ENCODE measurements around the gene KANK2. TPM values are rescaled to one million over a fixed set of nuclear protein-coding genes. Genes with fewer than 3 reads are reported as not detected.

The KANK2 gene
- total and polyA plus RNA-seq, 2 experiments from 2014 or later = 15.9 to 65.4 TPM

GRCh38 chr19:11191273-11191755, 6.0 kb downstream of the KANK2 start:
- Histone ChIP-seq H3K79me2 (replicated peaks; ENCODE audit: insufficient read depth) (no peaks in the 10 kb centered on the region), H3K4me1 (ENCODE audit: insufficient read depth) (peaks cover 8% of the 10 kb centered on the region; the same call in 1 of the 2 replicates), H3K36me3 (ENCODE audit: insufficient read depth) (no peaks in the 10 kb centered on the region; the same call in 1 of the 2 replicates), H4K20me1 (replicated peaks; ENCODE audit: insufficient read depth) (no peaks in the 10 kb centered on the region; the same call in 1 of the 2 replicates), H2AFZ (no peak overlapping the region), H3F3A (replicated peaks; ENCODE audit: low read depth) (0 out of 2 replicates have a peak, but pooled peaks cover 9% of the 10 kb centered on the region), H3K4me2 (no peak overlapping the region), H3K4me3 (no peak overlapping the region), H3K9me2 (ENCODE audit: insufficient read depth) (no peaks in the 10 kb centered on the region), H3K27ac (ENCODE audit: low read depth) (no peak overlapping the region), H3K27me3 (ENCODE audit: insufficient read depth) (no peaks in the 10 kb centered on the region)
- Mint-ChIP-seq H3K36me3 (ENCODE audit: low read depth) (peaks cover 26% of the 10 kb centered on the region), H3K27me3 (ENCODE audit: insufficient read depth, low read depth, poor library complexity) (peaks cover 3% of the 10 kb centered on the region), H3K27ac (no peak overlapping the region), H3K9me3 (no peaks in the 10 kb centered on the region), H3K4me3 (no peak overlapping the region), H3K4me1 (peaks cover 4% of the 10 kb centered on the region)
- TF ChIP-seq, protein P1, sequence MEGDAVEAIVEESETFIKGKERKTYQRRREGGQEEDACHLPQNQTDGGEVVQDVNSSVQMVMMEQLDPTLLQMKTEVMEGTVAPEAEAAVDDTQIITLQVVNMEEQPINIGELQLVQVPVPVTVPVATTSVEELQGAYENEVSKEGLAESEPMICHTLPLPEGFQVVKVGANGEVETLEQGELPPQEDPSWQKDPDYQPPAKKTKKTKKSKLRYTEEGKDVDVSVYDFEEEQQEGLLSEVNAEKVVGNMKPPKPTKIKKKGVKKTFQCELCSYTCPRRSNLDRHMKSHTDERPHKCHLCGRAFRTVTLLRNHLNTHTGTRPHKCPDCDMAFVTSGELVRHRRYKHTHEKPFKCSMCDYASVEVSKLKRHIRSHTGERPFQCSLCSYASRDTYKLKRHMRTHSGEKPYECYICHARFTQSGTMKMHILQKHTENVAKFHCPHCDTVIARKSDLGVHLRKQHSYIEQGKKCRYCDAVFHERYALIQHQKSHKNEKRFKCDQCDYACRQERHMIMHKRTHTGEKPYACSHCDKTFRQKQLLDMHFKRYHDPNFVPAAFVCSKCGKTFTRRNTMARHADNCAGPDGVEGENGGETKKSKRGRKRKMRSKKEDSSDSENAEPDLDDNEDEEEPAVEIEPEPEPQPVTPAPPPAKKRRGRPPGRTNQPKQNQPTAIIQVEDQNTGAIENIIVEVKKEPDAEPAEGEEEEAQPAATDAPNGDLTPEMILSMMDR (conservative IDR thresholded peaks at IDR 0.05; ENCODE audit: low read depth in 2 of 2) = no peak
- TF ChIP-seq EZH2 (IDR thresholded peaks at IDR 0.05; ENCODE audit: low read depth, unreplicated experiment) (no peak), CREB1 (CRISPR knock-in tag; IDR thresholded peaks at IDR 0.05; ENCODE audit: low read depth) (no peak), NANOG (IDR thresholded peaks at IDR 0.05; ENCODE audit: borderline replicate concordance) (no peak), ZNF331 (CRISPR knock-in tag; IDR thresholded peaks at IDR 0.05; ENCODE audit: low read depth) (no peak), REST (IDR thresholded peaks at IDR 0.05; ENCODE audit: unreplicated experiment) (no peak), EZH2phosphoT487 (IDR thresholded peaks at IDR 0.05; ENCODE audit: unreplicated experiment) (no peak), ZNF462 (CRISPR knock-in tag; IDR thresholded peaks at IDR 0.05) (no peak), ZNF114 (CRISPR knock-in tag; IDR thresholded peaks at IDR 0.05) (no peak), JUNB (IDR thresholded peaks at IDR 0.05; ENCODE audit: unreplicated experiment) (no peak), POLR2AphosphoS5 (IDR thresholded peaks at IDR 0.05; ENCODE audit: low read depth) (no peak), STAT1 (IDR thresholded peaks at IDR 0.05; ENCODE audit: unreplicated experiment) (no peak)
- TF ChIP-seq, protein P2, sequence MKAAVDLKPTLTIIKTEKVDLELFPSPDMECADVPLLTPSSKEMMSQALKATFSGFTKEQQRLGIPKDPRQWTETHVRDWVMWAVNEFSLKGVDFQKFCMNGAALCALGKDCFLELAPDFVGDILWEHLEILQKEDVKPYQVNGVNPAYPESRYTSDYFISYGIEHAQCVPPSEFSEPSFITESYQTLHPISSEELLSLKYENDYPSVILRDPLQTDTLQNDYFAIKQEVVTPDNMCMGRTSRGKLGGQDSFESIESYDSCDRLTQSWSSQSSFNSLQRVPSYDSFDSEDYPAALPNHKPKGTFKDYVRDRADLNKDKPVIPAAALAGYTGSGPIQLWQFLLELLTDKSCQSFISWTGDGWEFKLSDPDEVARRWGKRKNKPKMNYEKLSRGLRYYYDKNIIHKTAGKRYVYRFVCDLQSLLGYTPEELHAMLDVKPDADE (IDR thresholded peaks at IDR 0.05) = no peak
- ATAC-seq (peak; percentile 43), DNase-seq (ENCODE audit: low spot score) (peak; percentile 42)

Data from GM23338 (cell line).